Measurements from ENCODE around the gene ACVR1C.

DNA sequence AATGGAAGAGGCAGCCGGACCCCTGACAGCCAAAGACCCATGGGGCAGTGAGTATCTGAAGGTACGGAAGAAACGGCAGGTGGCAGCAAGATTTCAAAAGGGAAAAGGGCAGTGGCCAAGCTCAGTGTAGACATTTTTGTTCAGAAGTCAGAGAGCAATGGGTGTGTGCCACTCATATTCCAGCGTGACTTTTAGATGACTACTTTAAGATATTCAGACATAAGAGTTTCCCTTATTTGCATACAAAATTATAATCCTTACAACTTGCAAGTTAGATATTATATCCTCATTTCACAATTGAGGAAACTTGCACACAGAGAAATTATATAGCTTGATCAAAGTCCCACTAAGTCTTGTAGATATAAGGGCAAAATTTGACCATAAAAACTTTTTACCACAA lies 124.0 kb downstream of the ACVR1C start:
- no peak for TF ChIP-seq POLR2AphosphoS5 (IDR thresholded peaks at IDR 0.05; ENCODE audit: borderline replicate concordance, low read depth, low read length)
- no peak for TF ChIP-seq EZH2 (IDR thresholded peaks at IDR 0.05)
- TF ChIP-seq FOXP2 (optimal IDR thresholded peaks at IDR 0.05; ENCODE audit: control extremely low read depth, extremely low read length, insufficient read depth), result no peak

All from SK-N-MC (cell line).